Occipital lobe (tissue), 2 donors: ENCODE measurements around the gene RIN3. TPM values are rescaled to one million over a fixed set of nuclear protein-coding genes. Genes with fewer than 3 reads are reported as not detected.

Experiments
- DNase-seq: peaks from one replicate; lab custom pipeline; 2025; lab: John Stamatoyannopoulos, UW
- total RNA-seq: library from RNA; depleted of rRNA; stranded (reverse); fragments of >200 nt; gene quantifications from one replicate; pipeline ENCODE4 v1.2.3, GENCODE V29; 2014

RIN3 gene
- total RNA-seq, 1 donor from 2014 or later = 1.4 TPM

- DNase-seq = no peak
Measured at GRCh38 chr14:92597906-92598905, 84.6 kb downstream of the RIN3 start.

- no peak for DNase-seq
Measured at GRCh38 chr14:92599811-92600210, 86.2 kb downstream of the RIN3 start.

GRCh38 chr14:92600318-92601053 is 86.9 kb downstream of the RIN3 start:
- no peak for DNase-seq

- DNase-seq = no peak
Measured at GRCh38 chr14:92601131-92601710, 87.6 kb downstream of the RIN3 start.

- DNase-seq = no peak
Measured at GRCh38 chr14:92601757-92602417, 88.3 kb downstream of the RIN3 start.

- DNase-seq = peak; percentile 60
Measured at GRCh38 chr14:92603309-92604242, 90.0 kb downstream of the RIN3 start.

GRCh38 chr14:92605274-92605940 is 91.8 kb downstream of the RIN3 start:
- no peak for DNase-seq

GRCh38 chr14:92607251-92607650 is 93.7 kb downstream of the RIN3 start:
- no peak for DNase-seq

GRCh38 chr14:92607702-92608429 is 94.3 kb downstream of the RIN3 start:
- DNase-seq = no peak

GRCh38 chr14:92609955-92610354 is 96.4 kb downstream of the RIN3 start:
- no peak for DNase-seq

GRCh38 chr14:92610849-92611271 is 97.3 kb downstream of the RIN3 start:
- DNase-seq = no peak

GRCh38 chr14:92613008-92613658 is 99.6 kb downstream of the RIN3 start:
- DNase-seq = no peak

GRCh38 chr14:92613681-92614260 is 100.2 kb downstream of the RIN3 start:
- DNase-seq = no peak

GRCh38 chr14:92615451-92615850 is 101.9 kb downstream of the RIN3 start:
- DNase-seq = no peak

GRCh38 chr14:92616178-92616577 is 102.6 kb downstream of the RIN3 start:
- DNase-seq = no peak

GRCh38 chr14:92617581-92617980 is 104.0 kb downstream of the RIN3 start:
- DNase-seq = no peak

GRCh38 chr14:92619671-92620456 is 106.3 kb downstream of the RIN3 start:
- no peak for DNase-seq
